GM23338 (cell line): ENCODE data around the gene FNDC3B. TPM values are rescaled to one million over a fixed set of nuclear protein-coding genes. Genes with fewer than 3 reads are reported as not detected.

Experiments used
- ATAC-seq: fragments of 200-7000 bp; cut with Tn5 transposase; 3 replicates; pipeline ENCODE4 v1.9.1; 2020
- DNase-seq: peaks from one replicate; pipeline ENCODE4 v3.0.0-alpha.2; 2015; ENCODE audit warnings: low spot score
- H2AFZ ChIP-seq: fragments of 200-600 bp; sonication (generic); 2 replicates; pipeline ENCODE4 v1.8.0; 2016; ENCODE audit warnings: antibody characterized with exemption, mild to moderate bottlenecking, moderate library complexity
- H3F3A ChIP-seq: fragments of 200-600 bp; sonication (generic); replicated peaks from 2 replicates; pipeline ENCODE4 v1.8.0; 2017; ENCODE audit warnings: antibody characterized with exemption, mixed run types, low read depth
- H3K27ac ChIP-seq: fragments of 200-600 bp; sonication (generic); 2 replicates; pipeline ENCODE4 v1.6.1; 2016; ENCODE audit warnings: low read depth
- H3K27me3 ChIP-seq: fragments of 200-600 bp; sonication (generic); 2 replicates; pipeline ENCODE4 v1.8.0; 2016; ENCODE audit warnings: mild to moderate bottlenecking, mixed run types, moderate library complexity; ENCODE audit not compliant: insufficient read depth
- H3K36me3 ChIP-seq: fragments of 200-600 bp; sonication (generic); 2 replicates; pipeline ENCODE4 v1.8.0; 2016; ENCODE audit warnings: mild to moderate bottlenecking; ENCODE audit not compliant: insufficient read depth
- H3K4me1 ChIP-seq: fragments of 200-600 bp; sonication (generic); 2 replicates; pipeline ENCODE4 v1.8.0; 2016; ENCODE audit warnings: mild to moderate bottlenecking, moderate library complexity; ENCODE audit not compliant: insufficient read depth
- H3K4me2 ChIP-seq: fragments of 200-600 bp; sonication (generic); 2 replicates; pipeline ENCODE4 v1.7.1; 2017; ENCODE audit warnings: mixed run types
- H3K4me3 ChIP-seq: fragments of 200-600 bp; sonication (generic); 2 replicates; pipeline ENCODE4 v1.6.1; 2016; ENCODE audit warnings: mixed run types
- H3K79me2 ChIP-seq: fragments of 200-600 bp; sonication (generic); replicated peaks from 2 replicates; pipeline ENCODE4 v1.8.0; 2017; ENCODE audit warnings: mild to moderate bottlenecking; ENCODE audit not compliant: insufficient read depth
- H3K9me2 ChIP-seq: fragments of 200-600 bp; sonication (generic); 2 replicates; pipeline ENCODE4 v1.8.0; 2017; ENCODE audit not compliant: insufficient read depth
- H4K20me1 ChIP-seq: fragments of 200-600 bp; sonication (generic); replicated peaks from 2 replicates; pipeline ENCODE4 v1.8.0; 2017; ENCODE audit warnings: mild to moderate bottlenecking; ENCODE audit not compliant: insufficient read depth
- H3K27ac Mint-ChIP-seq: 2 replicates; pipeline ENCODE4 v1.8.0; 2020; ENCODE audit warnings: inconsistent platforms, mild to moderate bottlenecking, moderate library complexity, mixed read lengths
- H3K27me3 Mint-ChIP-seq: 3 replicates; pipeline ENCODE4 v1.8.0; 2022; ENCODE audit warnings: low read depth, mild to moderate bottlenecking, moderate library complexity, mixed read lengths, inconsistent platforms; ENCODE audit not compliant: insufficient read depth, poor library complexity
- H3K36me3 Mint-ChIP-seq: 3 replicates; pipeline ENCODE4 v1.8.0; 2021; ENCODE audit warnings: low read depth, mild to moderate bottlenecking, inconsistent platforms, moderate library complexity, mixed read lengths
- H3K4me1 Mint-ChIP-seq: 3 replicates; pipeline ENCODE4 v1.8.0; 2020; ENCODE audit warnings: mild to moderate bottlenecking, inconsistent platforms, mixed read lengths
- H3K4me3 Mint-ChIP-seq: 3 replicates; pipeline ENCODE4 v1.8.0; 2021; ENCODE audit warnings: moderate library complexity, mild to moderate bottlenecking, inconsistent platforms, mixed read lengths
- H3K9me3 Mint-ChIP-seq: 3 replicates; pipeline ENCODE4 v1.8.0; 2020; ENCODE audit warnings: moderate library complexity, mild to moderate bottlenecking, inconsistent platforms, mixed read lengths
- CTCF ChIP-seq, 2 experiments: fragments of 200-600 bp in 1 of 2; sonication (generic) in 1 of 2; conservative IDR thresholded peaks; 2 replicates each; pipeline versions ENCODE4 v1.5.1 to v1.6.1; 2016 to 2017; ENCODE audit warnings: antibody characterized with exemption in 2 of 2, low read depth in 2 of 2, mild to moderate bottlenecking in 2 of 2, moderate library complexity in 1 of 2
- EZH2 ChIP-seq: fragments of 200-600 bp; sonication (generic); IDR thresholded peaks from one replicate; pipeline ENCODE4 v1.8.0; 2017; ENCODE audit warnings: antibody characterized with exemption, mild to moderate bottlenecking, low read depth; ENCODE audit not compliant: unreplicated experiment
- JUNB ChIP-seq: IDR thresholded peaks from one replicate; pipeline ENCODE4 v1.6.1; 2016; ENCODE audit warnings: antibody characterized with exemption; ENCODE audit not compliant: unreplicated experiment
- NANOG ChIP-seq: IDR thresholded peaks from 2 replicates; pipeline ENCODE4 v1.6.1; 2016; ENCODE audit warnings: antibody characterized with exemption, borderline replicate concordance
- REST ChIP-seq: IDR thresholded peaks from one replicate; pipeline ENCODE4 v1.6.1; 2018; ENCODE audit warnings: antibody characterized with exemption; ENCODE audit not compliant: unreplicated experiment
- STAT1 ChIP-seq: IDR thresholded peaks from one replicate; pipeline ENCODE4 v1.6.1; 2016; ENCODE audit warnings: antibody characterized with exemption; ENCODE audit not compliant: unreplicated experiment
- ZNF114 ChIP-seq: fragments of 250-450 bp; sonication (Bioruptor Pico); IDR thresholded peaks from 2 replicates; pipeline ENCODE4 v1.5.0; 2020; ENCODE audit warnings: mild to moderate bottlenecking, moderate library complexity
- ZNF331 ChIP-seq: fragments of 250-450 bp; sonication (Bioruptor Pico); IDR thresholded peaks from 2 replicates; pipeline ENCODE4 v1.5.0; 2020; ENCODE audit warnings: low read depth, mild to moderate bottlenecking, moderate library complexity
- ZNF462 ChIP-seq: fragments of 250-450 bp; sonication (Bioruptor Pico); IDR thresholded peaks from 2 replicates; pipeline ENCODE4 v1.5.0; 2020; ENCODE audit warnings: mild to moderate bottlenecking, moderate library complexity
- polyA plus RNA-seq: library from polyadenylated mRNA; unstranded; fragments of >200 nt; fragmentation: Nextera tagmentation; extraction: Ambion mirVana; gene quantifications from 2 replicates; pipeline ENCODE4 v1.2.1, GENCODE V29; 2016
- total RNA-seq: library from RNA; depleted of rRNA; stranded (reverse); fragments of >200 nt; shearing (Covaris generic); gene quantifications from 2 replicates; pipeline ENCODE4 v1.2.3, GENCODE V29; 2014
- TF ChIP-seq, protein P1 (sequence below): IDR thresholded peaks from 2 replicates; pipeline ENCODE4 v1.6.1; 2016; ENCODE audit warnings: antibody characterized with exemption

The FNDC3B gene
- total and polyA plus RNA-seq, 2 experiments from 2014 or later: 19.1 to 55.4 TPM

- TF ChIP-seq CTCF (conservative IDR thresholded peaks at IDR 0.05; ENCODE audit: low read depth in 2 of 2) (no peak), NANOG (no peak), REST (no peak)
These were observed 15.5 kb upstream of the FNDC3B start (continued) for GRCh38 chr3:172023915-172024314.

GRCh38 chr3:172024679-172025078, 14.7 kb upstream of the FNDC3B start:
- DNase-seq (no peak), ATAC-seq (no peak)
- Mint-ChIP-seq H3K27ac (no peak overlapping the region), H3K36me3 (no peaks in the 10 kb centered on the region), H3K4me3 (no peak overlapping the region), H3K4me1 (no peaks in the 10 kb centered on the region), H3K27me3 (no peaks in the 10 kb centered on the region), H3K9me3 (no peaks in the 10 kb centered on the region)
- no peak overlapping the region for H3K4me2 ChIP-seq
- H3K4me1 ChIP-seq: no peaks in the 10 kb centered on the region
- H3K27ac ChIP-seq: no peak overlapping the region
- no peaks in the 10 kb centered on the region for H3K36me3 ChIP-seq
- no peaks in the 10 kb centered on the region for H3K27me3 ChIP-seq
- no peak overlapping the region for H3K4me3 ChIP-seq
- no peaks in the 10 kb centered on the region for H3K9me2 ChIP-seq
- H2AFZ ChIP-seq: no peak overlapping the region
- H4K20me1 ChIP-seq: no peaks in the 10 kb centered on the region
- H3F3A ChIP-seq: no peaks in the 10 kb centered on the region
- no peaks in the 10 kb centered on the region for H3K79me2 ChIP-seq
- TF ChIP-seq JUNB: no peak
- TF ChIP-seq, protein P1, sequence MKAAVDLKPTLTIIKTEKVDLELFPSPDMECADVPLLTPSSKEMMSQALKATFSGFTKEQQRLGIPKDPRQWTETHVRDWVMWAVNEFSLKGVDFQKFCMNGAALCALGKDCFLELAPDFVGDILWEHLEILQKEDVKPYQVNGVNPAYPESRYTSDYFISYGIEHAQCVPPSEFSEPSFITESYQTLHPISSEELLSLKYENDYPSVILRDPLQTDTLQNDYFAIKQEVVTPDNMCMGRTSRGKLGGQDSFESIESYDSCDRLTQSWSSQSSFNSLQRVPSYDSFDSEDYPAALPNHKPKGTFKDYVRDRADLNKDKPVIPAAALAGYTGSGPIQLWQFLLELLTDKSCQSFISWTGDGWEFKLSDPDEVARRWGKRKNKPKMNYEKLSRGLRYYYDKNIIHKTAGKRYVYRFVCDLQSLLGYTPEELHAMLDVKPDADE: no peak
- TF ChIP-seq CTCF (conservative IDR thresholded peaks at IDR 0.05; ENCODE audit: low read depth in 2 of 2): no peak
- no peak for TF ChIP-seq EZH2
- no peak for TF ChIP-seq ZNF462
- no peak for TF ChIP-seq ZNF114 (CRISPR knock-in tag)
- no peak for TF ChIP-seq NANOG
- TF ChIP-seq ZNF331 (CRISPR knock-in tag): no peak
- no peak for TF ChIP-seq STAT1
